ENCODE results near the gene PPP1R3A.
"Not testable (repeated sequence)": the region's sequence is repeated elsewhere in the genome, so short reads cannot be mapped to it uniquely, and the experiment has no call there.

PPP1R3A gene, protein sequence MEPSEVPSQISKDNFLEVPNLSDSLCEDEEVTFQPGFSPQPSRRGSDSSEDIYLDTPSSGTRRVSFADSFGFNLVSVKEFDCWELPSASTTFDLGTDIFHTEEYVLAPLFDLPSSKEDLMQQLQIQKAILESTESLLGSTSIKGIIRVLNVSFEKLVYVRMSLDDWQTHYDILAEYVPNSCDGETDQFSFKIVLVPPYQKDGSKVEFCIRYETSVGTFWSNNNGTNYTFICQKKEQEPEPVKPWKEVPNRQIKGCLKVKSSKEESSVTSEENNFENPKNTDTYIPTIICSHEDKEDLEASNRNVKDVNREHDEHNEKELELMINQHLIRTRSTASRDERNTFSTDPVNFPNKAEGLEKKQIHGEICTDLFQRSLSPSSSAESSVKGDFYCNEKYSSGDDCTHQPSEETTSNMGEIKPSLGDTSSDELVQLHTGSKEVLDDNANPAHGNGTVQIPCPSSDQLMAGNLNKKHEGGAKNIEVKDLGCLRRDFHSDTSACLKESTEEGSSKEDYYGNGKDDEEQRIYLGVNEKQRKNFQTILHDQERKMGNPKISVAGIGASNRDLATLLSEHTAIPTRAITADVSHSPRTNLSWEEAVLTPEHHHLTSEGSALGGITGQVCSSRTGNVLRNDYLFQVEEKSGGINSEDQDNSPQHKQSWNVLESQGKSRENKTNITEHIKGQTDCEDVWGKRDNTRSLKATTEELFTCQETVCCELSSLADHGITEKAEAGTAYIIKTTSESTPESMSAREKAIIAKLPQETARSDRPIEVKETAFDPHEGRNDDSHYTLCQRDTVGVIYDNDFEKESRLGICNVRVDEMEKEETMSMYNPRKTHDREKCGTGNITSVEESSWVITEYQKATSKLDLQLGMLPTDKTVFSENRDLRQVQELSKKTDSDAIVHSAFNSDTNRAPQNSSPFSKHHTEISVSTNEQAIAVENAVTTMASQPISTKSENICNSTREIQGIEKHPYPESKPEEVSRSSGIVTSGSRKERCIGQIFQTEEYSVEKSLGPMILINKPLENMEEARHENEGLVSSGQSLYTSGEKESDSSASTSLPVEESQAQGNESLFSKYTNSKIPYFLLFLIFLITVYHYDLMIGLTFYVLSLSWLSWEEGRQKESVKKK

DNA sequence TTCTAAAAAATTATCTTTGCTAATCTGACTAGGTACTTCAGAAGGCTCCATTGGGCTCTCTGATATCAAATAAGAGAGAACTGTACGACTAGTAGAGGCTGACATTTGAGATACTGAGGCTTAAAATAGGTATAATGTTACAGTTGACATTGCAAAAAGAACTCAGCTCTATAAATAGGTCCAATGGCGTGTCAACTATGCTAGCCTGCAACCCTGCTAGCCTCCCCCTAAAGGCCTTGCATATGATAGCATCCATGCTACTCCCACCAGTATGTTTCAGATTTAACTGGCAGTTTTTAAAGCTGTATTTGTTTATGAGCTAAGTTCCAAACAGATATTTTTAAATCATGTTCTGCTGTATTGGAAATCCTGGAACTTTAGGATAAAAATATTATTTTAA lies at the start of gene PPP1R3A:
Gene PPP1R3A (minus strand): TSS at position 64 of the 400 bp plus-strand sequence. CDS start 13 bp downstream, at position 51.
- DNase-seq: no peak

DNA sequence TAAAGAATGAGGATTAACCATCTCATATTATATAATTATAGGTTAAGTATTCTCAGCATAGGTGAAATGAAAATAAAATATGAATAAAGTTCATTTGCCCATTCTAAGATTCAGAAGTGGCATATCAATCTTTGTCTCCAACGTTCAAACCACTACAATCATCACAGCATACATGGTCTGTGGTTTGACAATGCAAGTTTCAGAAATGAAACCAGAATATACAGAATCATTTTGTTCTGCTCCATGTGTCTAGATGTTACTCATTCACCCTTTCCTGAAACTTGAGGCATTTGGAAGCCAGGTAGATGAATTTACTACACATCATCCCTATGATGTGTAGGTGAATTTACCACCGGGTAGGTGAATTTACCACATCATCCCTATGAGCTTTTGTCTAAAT lies 44.5 kb upstream of the PPP1R3A start:
- DNase-seq: no peak

DNA sequence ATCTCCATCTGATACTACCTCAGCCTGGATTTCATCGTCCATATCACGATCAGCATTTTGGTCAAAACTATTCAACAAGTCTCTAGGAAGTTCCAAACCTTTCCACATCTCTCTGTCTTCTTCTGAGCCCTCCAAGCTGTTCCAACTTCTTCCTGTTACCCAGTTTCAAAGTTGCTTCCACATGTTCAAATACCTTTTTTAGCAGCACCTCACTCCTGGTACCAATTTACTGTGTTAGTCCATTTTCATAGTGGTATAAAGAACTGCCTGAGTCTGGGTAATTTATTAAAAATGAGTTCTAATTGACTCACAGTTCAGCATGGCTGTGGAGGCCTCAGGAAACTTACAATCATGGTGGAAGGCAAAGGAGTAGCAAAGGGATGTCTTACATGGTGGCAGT lies 41.1 kb upstream of the PPP1R3A start:
- no peak for DNase-seq

DNA sequence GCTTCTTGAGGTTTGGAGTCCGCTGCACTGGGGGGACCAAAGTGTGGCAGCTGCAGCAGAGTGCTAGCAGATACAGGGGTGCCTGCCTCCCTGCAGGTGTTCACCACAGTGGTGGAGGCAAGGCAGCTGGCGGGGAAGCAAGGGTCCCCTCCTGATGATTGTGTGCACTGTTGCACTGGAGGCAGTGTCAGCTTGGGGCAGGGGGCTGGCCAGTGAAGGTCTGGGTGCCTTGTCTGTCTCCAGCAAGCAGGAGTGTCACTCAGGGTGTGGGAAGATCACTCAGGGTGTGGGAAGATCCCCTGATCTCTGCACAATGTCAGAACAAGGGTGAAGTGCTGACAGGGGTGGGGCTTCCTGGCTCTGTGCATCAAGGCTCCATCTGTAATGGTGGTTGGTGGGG lies 36.3 kb upstream of the PPP1R3A start:
- DNase-seq: no peak

DNA sequence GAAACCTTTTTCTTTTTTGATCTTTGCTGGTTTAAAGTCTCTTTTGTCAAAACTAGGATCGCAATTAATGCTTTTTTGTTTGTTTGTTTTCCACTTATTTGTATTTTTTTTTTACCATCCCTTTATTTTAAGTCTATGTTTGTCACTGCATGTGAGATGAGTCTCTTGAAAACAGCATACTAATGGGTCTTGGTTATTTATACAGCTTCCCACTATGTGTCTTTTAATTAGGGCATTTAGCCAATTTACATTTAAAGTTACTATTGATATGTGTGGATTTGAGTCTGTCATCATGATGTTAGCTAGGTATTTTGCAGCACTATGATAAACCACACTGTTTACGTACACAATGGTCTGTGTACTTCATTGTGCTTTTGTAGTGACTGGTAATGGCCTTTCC lies 34.7 kb upstream of the PPP1R3A start:
- DNase-seq: no peak

DNA sequence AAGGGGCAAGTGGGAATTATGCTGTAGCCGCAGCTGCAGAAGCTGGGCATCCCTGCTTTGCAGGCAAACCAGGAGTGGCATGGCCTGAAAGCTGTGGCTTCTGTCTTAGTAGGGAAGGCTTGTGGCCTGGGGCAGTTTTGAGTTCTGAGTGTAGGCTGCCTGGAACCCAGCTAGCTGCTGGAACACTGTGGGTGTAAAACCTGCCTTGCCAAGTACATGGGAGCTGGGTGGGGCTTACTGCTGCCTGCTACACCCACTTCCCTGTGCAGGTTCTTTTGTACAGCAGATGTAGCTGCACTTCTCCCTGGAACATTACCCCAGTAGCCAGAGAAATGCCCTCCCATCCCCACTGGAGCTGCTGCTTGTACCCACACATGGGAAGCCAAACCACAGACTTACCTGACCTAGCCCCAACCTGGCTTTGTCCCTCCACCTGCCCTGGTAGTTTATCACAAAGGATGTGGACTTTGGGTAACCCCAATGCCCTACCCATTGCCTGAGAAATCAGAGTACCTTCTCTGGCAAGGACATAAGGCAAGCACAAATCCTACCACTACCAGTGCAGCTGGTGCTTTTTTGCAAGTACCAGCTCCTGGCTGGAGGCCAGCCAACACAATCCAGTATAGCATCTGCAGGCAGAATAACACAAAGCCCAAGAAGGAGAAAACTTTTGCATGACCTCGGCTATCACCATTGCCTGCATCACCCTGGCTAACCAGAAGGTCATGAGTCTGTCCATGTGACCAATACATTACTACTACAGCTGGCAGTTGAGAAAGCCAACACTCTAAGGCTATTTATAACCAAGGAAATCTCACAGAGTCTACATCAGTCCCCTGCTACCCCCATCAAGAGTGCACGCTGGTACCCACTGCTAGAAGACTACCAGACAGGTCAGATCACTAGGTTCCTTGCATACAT lies 26.5 kb upstream of the PPP1R3A start:
- no peak for DNase-seq

DNA sequence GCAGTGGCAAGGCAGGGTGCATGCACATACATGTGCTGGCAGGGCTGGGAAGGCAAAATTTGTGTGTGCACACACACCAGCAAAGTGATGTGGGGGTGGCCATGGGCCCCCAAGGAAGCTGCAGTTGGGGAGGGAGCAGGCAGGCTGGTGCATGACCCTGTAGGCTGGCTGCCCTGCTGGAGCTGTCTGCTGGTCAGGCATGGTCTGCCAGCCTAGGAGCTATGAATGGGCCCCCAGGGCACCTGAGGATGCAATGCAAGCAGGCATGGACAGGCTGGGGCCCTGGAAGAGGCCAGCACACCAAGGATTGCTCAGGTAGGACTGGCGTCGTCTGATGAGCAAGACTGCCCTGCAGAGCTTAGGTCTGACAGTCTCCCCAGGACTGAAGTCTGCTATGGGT lies 18.2 kb upstream of the PPP1R3A start:
- no peak for DNase-seq

DNA sequence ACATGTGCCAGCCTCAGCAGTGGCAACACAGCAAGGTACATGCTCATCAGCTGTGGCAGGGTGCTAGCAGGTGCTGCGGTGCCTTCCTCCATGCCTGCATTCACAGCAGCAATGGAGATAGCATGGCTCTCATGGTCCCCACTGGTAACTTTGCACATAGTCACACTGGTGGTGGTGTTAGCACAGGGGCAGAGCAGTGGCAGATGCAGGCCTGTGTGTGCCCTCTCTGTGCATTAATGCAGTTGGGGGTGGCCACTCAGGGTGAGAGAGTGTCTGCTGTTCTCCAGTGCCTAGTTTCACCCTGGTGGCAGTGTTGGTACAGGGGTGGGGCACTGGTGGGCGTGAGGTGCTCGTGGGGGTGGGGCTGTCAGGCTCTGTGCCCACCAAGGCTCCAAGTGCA lies 17.7 kb upstream of the PPP1R3A start:
- DNase-seq: no peak

DNA sequence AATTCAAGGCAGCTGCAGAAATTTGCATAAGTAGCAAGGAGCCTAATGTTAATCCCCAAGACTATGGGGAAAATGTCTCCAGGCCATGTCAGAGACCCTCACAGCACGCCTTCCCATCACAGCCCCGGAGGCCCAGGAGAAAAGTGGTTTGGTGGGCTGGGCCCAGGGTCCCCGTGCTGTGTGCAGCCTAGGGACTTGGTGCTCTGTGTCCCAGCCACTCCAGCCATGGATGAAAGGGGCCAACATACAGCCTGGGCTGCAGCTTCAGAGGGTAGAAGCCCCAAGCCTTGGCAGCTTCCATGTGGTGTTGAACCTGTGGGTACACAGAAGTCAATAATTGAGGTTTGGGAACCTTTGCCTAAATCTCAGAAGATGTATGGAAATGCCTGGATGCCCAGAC lies 10.6 kb upstream of the PPP1R3A start:
- not testable (repeated sequence) for DNase-seq

DNA sequence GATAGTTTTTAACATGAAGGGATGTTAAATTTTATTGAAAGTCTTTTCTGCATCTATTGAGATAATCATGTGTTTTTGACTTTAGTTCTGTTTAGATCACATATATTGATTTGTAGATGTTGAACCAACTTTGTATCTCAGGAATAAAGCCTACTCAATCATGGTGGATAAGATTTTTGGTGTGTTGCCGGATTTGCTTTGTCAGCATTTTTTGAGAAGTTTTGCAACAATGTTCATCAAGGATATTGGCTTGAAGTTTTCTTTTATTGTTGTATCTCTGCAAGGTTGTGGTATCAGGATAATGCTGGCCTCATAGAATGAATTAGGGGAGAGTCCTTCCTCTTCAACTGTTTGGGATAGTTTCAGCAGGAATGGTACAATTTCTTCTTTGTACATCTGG lies 9.3 kb upstream of the PPP1R3A start:
- DNase-seq: no peak

DNA sequence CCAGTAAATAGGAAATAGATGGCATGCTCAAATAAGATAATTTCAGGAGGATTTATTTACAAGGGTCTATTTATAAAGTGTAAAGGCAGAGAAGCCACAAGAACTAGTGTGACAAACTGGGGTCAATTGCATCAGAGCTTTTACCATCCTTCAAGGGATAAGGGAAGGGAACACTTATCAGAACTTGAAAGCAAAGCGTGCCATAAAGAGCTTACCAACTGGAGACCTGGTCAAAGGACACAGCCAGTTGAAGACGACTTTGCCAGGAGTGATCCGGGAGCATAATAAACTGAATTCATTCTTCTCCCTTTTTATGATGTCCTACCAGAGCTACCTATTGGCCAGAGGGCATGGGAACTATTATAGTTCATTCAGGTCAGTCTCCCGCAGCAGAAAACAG lies 3.2 kb upstream of the PPP1R3A start:
- DNase-seq: no peak

DNA sequence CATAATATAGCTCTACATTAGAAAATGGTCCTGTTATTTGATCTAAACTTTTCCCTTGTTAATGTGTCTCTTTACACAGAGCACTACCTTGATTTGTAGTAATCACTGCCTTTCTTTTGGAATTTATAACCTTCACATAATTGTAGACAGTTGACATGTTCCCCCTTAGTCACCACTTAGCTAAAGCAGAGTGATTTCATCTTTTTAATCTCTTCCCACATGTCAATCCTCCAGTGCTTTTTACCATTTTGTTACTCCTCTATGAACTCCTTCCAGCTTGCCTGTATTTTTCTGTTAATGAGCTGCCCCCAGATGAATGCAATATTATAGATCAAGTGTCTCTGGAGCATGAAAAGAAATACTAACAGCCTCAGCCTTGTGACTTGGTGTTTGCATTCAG lies 2.6 kb upstream of the PPP1R3A start:
- DNase-seq: no peak

DNA sequence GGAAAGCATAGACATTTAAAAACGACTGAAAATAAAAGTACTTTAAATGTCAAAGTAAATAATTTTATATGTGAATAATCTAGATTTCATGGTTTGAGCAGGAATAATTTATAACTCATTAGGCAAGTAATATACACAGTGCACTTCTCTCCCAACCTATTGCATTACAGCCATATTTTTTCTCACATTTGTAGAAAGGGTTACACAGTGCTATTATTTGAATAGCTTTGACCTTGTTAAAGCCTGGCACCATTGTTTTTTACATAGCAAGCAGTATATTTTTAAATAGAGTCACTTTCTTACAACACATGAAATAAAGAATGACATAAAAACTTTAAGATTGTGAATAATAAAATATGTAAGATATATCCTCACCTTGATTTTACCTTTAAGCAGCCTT lies 969 bp downstream of the PPP1R3A start:
- no peak for DNase-seq

DNA sequence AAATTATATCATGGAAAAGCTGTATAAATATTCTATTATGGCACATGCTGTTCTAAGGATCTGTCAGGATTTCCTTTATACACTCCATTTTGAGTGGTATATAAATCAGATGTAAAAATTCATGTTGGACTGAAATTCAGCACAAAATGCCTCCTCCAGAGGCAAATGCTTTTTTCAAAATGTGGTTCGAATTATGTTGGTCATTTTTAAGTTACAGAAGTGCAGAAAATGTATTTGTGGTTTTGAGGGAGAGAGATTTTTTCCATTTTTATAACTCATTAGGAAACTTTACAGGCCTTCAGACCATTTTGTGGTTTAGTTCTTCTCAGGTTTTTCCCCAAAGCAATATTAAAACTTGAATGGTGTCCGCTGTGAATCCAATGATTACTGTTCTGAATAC lies 2.9 kb downstream of the PPP1R3A start:
- DNase-seq: no peak

DNA sequence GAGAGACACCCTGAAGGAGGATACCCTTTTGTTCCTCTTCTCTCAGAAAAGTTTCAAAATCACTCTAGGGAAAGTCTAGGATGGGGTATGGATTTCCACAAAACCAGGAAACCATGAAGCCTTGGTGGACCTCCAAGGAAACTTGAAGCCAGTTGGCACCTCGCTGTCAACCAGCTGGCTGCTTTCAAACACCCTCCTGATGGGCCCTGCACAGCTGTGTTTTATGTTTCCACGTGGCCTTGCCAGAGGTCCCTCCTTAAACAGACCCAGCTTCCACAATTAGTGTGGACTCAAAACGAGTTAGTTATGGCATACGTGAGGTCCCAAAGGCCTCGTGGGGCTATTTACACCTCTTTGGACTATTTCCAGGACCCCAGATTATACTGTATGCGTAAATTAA lies 5.9 kb downstream of the PPP1R3A start:
- no peak for DNase-seq

DNA sequence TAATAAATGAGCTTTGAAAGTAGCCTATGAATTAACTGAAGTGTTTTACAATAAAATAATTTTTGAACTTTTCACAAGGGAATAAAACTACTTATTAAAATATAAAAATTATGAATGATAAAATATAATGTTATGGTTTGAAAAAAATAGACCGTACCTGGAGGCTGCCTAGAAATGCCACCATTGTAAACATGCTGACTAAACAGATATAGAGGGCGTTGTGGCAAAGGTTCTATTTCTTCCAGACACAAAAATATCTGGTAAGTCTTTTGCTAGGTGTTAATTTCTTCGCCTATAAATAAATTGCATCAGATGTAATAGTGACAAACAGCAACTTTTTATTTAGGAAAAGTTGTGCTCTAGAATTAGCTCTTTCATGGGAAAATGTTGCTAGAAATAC lies 11.2 kb downstream of the PPP1R3A start:
- DNase-seq: no peak

DNA sequence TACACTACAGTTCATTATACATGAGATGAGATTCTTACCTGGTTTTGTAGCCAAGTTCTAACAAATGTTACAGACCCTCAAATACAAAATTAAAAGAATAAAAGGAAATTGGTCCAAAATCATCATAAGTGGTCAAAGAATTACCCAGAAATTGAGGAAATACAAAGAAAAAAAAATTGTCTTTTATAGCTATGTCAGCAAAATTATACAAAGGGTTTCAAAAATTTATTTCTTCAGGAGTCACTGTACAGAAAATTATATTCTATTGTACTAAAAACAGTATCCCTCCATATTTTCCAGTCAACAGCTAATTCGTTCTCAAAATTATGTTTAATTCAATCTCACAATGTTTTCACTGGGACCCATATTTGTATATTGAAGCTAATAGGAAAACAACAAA lies 14.3 kb downstream of the PPP1R3A start:
- no peak for DNase-seq

DNA sequence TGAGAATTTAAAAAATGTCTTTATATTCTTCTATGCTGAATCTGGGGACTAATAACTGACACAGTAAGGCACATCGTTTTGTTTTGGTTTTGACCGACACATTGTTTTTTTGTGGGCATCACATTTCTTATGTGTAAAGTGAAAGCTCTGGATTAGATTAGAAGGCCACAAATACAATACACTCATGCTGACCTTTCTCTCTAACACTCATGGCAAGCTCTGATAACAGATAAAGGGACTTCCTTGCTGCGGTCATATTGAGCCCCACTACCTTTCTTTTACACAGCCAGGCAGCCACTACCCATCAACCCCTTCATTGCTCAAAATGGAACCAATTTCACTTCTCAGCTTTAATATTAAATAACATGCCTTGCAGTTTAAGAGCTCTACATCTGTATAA lies 26.0 kb downstream of the PPP1R3A start:
- no peak for DNase-seq

DNA sequence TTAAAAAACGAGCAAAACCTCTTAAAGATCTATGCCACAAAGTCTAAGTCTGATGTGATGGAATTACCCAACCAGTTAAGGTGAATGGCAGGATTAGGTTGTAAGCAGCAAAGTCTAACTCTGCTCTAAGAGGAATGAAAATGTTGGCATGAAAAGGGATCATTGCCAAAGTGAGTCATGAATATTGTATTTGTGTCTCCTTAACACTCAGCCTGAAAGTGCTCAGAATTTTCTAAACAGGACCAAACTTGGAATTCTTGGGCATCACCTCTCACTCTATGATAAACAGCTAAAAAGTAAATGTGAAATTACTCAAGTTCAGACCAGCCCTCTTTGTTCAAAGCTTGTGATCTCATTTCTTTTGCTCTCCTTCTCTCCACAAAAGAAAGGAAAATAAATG lies 27.0 kb downstream of the PPP1R3A start:
- DNase-seq: no peak

DNA sequence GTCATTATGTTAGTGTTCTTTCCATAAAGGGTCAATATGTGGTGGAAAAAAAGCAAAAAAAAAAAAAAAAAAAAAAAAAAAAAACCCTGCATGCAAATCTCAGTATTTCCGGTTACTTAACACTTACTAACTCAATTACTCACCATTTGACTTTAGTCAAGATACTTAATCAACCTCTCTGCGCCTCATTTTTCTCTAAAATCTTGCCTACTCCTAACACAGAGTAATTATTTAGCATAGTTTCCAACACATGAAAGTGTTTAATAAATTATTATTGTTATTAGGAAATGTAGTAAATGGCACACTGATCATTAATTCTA lies 27.8 kb downstream of the PPP1R3A start:
- no peak for DNase-seq

DNA sequence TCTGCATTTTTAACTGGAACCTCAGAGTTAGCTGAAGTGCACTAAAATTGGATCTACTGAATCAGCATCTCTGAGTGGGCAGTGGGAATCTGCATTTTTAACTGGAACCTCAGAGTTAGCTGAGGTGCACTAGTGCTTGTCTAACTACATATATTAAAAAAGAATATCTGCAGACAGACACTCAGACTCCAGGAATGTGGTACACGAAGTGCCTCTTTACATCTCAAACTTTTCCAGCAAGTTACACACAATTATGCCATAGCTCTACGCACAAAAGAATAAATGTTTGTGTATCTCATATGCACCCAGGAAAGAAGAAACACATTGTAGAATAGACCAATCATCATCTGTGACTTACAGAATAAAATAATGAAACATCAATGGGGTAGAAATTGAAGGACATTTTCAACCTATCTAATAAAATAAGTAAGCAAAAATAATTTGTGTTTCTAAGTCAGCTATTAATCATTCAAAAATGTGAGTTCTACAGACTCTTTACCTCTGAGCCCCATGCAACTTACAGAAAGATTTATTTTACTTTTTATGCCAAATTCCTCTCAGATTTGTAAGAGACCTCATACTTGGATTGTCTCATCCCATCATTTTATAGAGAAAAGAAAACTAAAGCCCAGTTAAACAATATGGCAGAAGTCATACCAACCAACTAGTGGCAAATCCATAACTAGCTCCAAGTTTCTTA lies 28.3 kb downstream of the PPP1R3A start:
- no peak for DNase-seq

DNA sequence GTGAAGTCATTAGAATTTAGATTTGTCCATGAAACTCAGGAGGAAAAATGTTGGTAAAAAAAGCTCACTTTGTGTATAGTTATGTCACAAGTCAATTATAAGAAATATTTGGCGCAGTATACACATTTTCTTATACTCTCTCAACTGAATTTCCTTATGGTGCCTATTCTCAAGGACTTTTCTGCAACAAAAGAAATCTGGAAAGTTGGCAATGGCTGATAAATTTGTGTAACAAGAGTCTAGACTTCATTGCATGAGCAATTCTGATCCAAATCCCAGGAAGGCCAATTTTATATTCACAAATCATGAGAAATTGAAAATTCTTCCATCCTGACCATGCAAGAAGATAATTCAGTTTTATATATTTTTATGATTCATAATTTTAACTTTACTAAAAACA lies 35.7 kb downstream of the PPP1R3A start:
- DNase-seq: no peak
